ENCODE measurements around the gene PFKFB2.
A peak's percentile ranks its signal among the peaks of the same experiment; 100 is the strongest.

PFKFB2 gene

GRCh38 chr1:207069858-207070506 lies 16.9 kb downstream of the PFKFB2 start:
- no peak for DNase-seq

GRCh38 chr1:207070811-207071210 lies 17.7 kb downstream of the PFKFB2 start:
- no peak for DNase-seq

- DNase-seq: no peak
These were observed 18.4 kb downstream of the PFKFB2 start for GRCh38 chr1:207071426-207071825.

DNA sequence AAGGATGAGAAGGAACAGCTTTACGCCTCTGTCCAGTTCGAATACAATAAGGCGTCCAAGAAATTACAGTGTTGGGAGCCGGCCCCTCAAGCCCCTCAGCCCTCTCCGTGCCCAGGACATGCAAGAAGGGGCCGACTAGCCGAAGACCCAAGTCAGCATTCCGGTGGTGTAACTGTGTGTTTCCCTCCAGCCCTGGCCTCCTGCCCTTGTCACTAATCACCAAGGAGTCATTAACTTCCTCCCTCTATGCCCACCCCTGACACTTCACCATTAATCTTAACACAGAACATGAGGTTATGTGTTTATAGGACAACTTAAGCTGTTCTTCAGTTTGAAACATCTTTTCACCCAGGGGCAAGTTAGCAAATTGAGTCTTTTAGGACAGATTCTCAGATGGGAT lies 19.2 kb downstream of the PFKFB2 start:
- no peak for DNase-seq

- no peak for DNase-seq
These were observed 21.1 kb downstream of the PFKFB2 start for GRCh38 chr1:207073906-207074820.

GRCh38 chr1:207076181-207076955 lies 23.3 kb downstream of the PFKFB2 start:
- no peak for DNase-seq

DNA sequence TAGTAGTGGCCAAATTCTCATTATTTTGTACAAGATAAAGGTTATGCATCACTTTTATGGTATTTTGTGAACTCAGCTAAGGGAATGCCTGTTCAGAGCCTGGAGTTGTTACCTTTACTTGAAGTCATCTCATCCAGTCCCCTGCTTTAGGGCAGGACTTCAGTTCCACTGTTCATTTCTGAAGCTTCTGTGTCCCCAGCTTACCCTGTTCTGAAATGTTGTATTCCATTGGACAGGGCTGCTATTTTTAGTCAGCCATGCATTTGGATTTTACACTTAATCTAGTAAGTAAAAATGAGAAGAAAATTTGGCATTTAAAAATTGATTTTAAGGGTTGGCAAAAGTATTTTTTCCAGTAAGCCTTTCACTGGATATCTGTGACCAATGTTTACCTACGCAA lies 23.9 kb downstream of the PFKFB2 start:
- no peak for DNase-seq

DNA sequence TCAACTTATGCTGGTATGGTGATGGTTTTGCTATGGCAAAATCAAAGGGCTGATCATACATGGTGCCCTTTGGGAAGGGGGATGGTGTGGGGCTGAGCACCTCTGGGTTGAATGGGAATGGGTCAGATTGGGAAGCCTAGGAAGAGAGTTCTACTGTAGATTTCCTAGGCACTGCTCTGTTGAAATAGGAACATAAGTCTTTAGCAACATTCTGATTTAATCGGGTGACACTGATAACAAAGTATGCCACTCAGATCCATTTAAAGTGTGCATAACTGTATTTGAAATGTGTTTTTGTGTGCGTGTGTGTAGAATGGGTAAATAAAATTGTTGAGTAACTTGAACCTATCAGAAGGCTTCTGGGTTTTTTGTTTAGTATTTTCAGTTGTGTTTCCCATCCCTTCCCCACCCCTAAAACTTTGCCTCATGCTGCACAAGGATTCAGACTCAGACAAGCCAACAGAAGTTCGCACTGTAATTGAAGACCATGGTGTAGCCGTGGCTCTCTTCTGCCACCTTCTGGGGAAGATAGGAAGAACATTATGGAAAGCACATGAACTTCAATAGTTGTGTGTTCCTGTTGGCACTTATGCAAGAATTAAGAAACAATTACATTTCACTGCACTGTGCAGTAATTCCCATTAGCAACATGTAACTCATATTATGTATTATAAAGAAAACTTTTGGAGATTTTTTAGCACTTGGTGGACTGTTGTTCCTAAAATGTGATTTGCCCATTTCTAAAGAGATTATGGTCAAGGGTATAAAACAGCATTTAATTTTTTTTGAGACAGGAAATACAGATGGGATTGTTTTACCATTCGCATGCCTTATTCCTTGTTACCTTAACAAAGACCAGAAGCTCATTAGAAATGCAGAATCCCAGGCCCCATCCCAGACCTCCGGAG lies 24.6 kb downstream of the PFKFB2 start:
- peak; percentile 32 for DNase-seq

- DNase-seq: no peak
These were observed 25.6 kb downstream of the PFKFB2 start for GRCh38 chr1:207078578-207079132.

- DNase-seq: no peak
These were observed 26.7 kb downstream of the PFKFB2 start for GRCh38 chr1:207079706-207080241.

- DNase-seq: no peak
These were observed 28.0 kb downstream of the PFKFB2 start for GRCh38 chr1:207081088-207081487.

DNA sequence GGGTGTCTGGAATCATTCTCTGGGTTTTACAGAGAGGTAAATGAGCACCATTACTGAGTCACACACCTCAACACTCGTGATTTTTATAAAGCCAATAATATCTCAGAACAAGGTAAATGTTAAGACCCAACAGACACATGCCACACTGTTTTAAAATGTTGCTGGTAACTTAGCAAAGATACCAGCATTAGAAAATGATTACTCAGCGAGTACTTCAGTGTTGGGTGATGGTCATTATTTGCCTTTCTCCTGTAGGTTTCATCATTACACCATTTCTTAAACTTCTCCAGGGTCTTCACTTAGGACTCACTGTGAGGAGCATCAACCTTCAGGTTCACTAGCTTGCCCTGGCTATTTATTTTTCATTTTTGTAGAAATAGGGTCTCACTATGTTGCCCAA lies 28.7 kb downstream of the PFKFB2 start:
- DNase-seq: no peak

- no peak for DNase-seq
These were observed 31.2 kb downstream of the PFKFB2 start for GRCh38 chr1:207084232-207084631.

DNA sequence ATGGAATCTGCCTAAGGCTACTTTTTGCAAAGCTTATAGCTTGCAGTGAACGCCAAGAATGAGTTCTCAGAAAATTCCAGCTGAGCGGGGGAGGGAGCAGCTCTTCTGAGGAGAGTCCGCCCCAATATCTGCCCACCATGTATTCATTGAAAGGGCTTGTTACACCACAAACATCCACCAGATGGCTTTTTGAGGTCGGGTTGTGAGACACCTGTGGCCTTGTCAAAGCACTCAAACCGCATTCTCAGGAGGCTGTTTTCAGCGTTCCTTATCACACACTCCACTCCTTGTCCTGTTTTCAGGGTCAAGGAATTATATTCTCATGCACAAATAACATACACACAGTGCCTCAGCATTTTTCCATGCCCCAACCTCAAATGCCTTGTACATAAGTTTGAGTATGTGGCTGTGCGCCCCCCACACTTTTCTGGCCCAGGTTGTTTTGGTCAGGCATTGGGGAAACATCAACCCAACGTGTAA lies 31.7 kb downstream of the PFKFB2 start:
- DNase-seq: peak; percentile 17

- no peak for DNase-seq
These were observed 32.8 kb downstream of the PFKFB2 start for GRCh38 chr1:207085887-207086286.

- no peak for DNase-seq
These were observed 35.1 kb downstream of the PFKFB2 start for GRCh38 chr1:207088161-207088560.

GRCh38 chr1:207088701-207089626 lies 35.9 kb downstream of the PFKFB2 start, which contains the start of gene C4BPB:
Gene C4BPB (plus strand): TSS chr1:207088860. CDS start chr1:207089532, 672 bp downstream.
- DNase-seq: no peak

- DNase-seq: no peak
These were observed 36.7 kb downstream of the PFKFB2 start for GRCh38 chr1:207089627-207090355.

DNA sequence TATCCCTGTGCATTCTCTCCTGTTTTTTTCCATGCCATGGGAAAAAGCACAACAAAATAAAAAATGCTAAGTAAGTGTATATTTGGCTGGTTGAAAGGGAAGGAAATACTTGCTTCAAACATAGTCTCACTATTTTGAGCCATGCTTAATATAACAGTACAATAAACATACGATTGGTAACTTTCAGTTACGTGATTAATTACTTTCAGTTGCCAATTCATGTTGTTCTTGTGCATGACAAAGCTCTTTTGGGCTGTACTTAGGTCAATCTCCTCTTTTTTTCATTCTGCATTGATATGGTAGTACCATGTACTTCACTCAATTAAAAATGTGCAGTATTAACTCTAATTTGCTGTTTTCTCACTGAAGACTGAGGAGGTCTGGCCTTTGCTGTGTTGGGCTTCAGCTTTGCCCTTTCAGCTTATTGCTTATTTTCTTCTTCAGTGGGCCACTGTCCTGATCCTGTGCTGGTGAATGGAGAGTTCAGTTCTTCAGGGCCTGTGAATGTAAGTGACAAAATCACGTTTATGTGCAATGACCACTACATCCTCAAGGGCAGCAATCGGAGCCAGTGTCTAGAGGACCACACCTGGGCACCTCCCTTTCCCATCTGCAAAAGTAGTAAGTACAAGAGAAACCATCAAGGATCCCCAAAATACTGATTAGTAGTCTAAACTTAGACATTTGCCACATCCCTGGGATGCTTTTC lies 38.3 kb downstream of the PFKFB2 start:
- no peak for DNase-seq
